BLaER1 treated with 17β-estradiol and CSF1 and Interleukin-3, amounts not matched to agents 10 nM and 100 nM (cell line): ENCODE data around the gene C22orf23.

Experiments
- H3K27ac ChIP-seq, 11 experiments: shearing (Covaris generic); formaldehyde crosslinking; 2 replicates each; pipeline ENCODE4 v1.8.1; 2022
- H3K27me3 ChIP-seq, 11 experiments: shearing (Covaris generic); formaldehyde crosslinking; 2 replicates each; pipeline ENCODE4 v1.8.1; 2022
- H3K36me3 ChIP-seq, 11 experiments: shearing (Covaris generic); formaldehyde crosslinking; 2 replicates each; pipeline ENCODE4 v1.8.1; 2022
- H3K4me1 ChIP-seq, 10 experiments: shearing (Covaris generic); formaldehyde crosslinking; 2 replicates each; pipeline ENCODE4 v1.8.1; 2022
- H3K4me2 ChIP-seq, 11 experiments: shearing (Covaris generic); formaldehyde crosslinking; 2 replicates each; pipeline ENCODE4 v1.8.1; 2022
- H3K4me3 ChIP-seq, 10 experiments: shearing (Covaris generic); formaldehyde crosslinking; 2 replicates each; pipeline ENCODE4 v1.8.1; 2022
- H3K9ac ChIP-seq, 11 experiments: shearing (Covaris generic); formaldehyde crosslinking; 2 replicates each; pipeline ENCODE4 v1.8.1; 2022
- H3K9me3 ChIP-seq, 11 experiments: shearing (Covaris generic); formaldehyde crosslinking; replicated peaks in 1 of 11; 2 replicates each; pipeline ENCODE4 v1.8.1; 2022
- H4K20me1 ChIP-seq, 11 experiments: shearing (Covaris generic); formaldehyde crosslinking; 2 replicates each; pipeline ENCODE4 v1.8.1; 2022
- Cebpa-rat ChIP-seq, 11 experiments: shearing (Covaris generic); IDR thresholded peaks; 2 replicates each; pipeline ENCODE4 v1.8.1; 2022

C22orf23 gene

DNA sequence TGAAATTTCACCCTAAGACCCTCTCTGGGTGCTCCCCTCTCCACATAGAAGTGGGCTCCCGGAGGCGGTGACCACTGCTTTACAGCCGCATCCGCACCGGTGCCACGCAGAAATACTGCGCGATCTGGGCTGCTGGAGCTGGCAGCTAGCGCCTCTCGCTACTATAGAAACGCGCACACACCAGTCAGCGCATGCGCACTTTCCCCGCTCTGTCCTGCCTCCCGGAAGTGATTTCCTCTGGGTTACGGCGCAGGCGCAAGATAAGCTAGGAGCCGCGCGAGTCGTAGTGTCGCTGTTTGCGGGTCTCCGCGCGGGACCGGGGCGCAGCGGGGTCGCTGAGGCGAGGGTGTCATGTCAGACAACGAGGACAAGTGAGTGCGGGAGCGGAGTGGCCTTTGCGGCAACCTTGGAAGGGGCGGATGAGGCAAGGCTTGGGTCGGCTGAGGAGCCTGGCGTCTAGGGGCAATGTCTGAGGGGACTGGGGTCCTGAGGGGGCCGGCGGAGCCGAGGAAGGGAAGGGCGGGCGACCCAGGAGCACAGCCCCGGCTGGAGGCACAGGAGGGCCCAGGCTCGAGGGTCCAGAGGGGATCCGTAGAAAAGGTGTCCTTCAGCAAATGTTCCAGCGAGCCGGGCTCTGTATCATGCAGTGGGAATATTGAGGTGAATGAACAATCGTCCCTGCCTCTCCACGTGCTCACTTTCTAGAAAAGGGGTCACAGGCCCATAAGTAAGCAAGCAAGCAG is at the start of gene C22orf23, which contains the start of gene POLR2F:
Gene C22orf23, minus strand, starts transcription at position 165 of the 743 bp plus-strand sequence. CDS start 452 bp downstream, outside the sequence.
Gene POLR2F, plus strand, starts transcription at position 263 of the 743 bp plus-strand sequence. Its CDS starts 89 bp downstream, at position 352.
- peaks cover 21 to 32% (median 28%) of the 10 kb centered on the region in 11 experiments for H3K36me3 ChIP-seq
- no peaks in the 10 kb centered on the region for H3K9me3 ChIP-seq
- TF ChIP-seq Cebpa-rat (IDR thresholded peaks at IDR 0.05): no peak
- peaks cover 18 to 33% (median 22%) of the 10 kb centered on the region in 10 experiments for H3K4me1 ChIP-seq
- H3K27ac ChIP-seq: peak within 1 kb of the TSS; percentile 69 to 84 (median 80)
- H3K4me3 ChIP-seq: peak within 1 kb of the TSS; percentile 82 to 99 (median 94)
- peak within 1 kb of the TSS; percentile 83 to 98 (median 92) for H3K4me2 ChIP-seq
- H3K9ac ChIP-seq: peak within 1 kb of the TSS; percentile 88 to 96 (median 90)
- H4K20me1 ChIP-seq: peaks cover 0 to 47% (median 17%) of the 10 kb centered on the region in 11 experiments; a peak in 12 of 22 replicates
- peaks cover 16 to 28% (median 23%) of the 10 kb centered on the region in 11 experiments for H3K27me3 ChIP-seq

DNA sequence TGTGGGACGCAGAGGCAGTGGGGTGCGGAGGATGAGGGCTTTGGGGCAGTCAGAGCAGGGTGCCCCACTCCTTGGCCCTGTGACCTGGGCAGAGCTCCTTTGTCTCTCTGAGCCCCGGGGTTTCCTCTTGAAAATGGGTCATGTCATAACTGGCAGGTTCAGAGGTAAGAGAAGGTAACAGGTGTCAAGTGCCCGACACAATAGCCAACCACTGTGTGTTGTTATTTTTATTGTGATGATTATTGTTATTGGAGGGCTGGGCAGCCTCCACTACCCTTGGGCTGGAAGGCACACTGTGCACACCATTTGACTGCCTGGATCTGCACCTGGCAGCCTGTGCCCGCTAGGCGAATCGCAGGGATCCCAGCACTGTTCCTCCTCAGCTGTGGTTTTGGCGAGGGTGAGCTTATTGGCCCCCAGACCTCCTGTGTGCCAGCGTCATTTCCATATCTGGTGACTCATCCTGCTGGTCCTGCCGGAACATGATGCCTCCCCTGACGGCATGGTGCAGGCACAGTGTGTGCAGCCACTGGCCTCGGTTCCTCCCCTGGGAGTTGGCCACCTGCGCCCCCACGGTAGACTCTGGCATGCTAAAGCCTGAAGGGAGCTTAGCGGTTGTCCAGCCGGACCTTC is 46.4 kb upstream of the C22orf23 start:
- peak overlapping the region; percentile 76 to 97 (median 93) for H3K4me2 ChIP-seq
- peak overlapping the region in 3 of 10 experiments; percentile 9 to 28 (median 19); a peak in 3 of 20 replicates for H3K4me3 ChIP-seq
- H4K20me1 ChIP-seq: no peaks in the 10 kb centered on the region
- no peaks in the 10 kb centered on the region for H3K9me3 ChIP-seq
- no peaks in the 10 kb centered on the region for H3K36me3 ChIP-seq
- no peak for TF ChIP-seq Cebpa-rat (IDR thresholded peaks at IDR 0.05)
- H3K27ac ChIP-seq: peak overlapping the region in 8 of 11 experiments; percentile 21 to 86 (median 71); a peak in 16 of 22 replicates
- peaks cover 58 to 68% (median 63%) of the 10 kb centered on the region in 10 experiments for H3K4me1 ChIP-seq
- peak overlapping the region in 7 of 11 experiments; percentile 22 to 71 (median 55); a peak in 12 of 22 replicates for H3K9ac ChIP-seq
- H3K27me3 ChIP-seq: no peaks in the 10 kb centered on the region

DNA sequence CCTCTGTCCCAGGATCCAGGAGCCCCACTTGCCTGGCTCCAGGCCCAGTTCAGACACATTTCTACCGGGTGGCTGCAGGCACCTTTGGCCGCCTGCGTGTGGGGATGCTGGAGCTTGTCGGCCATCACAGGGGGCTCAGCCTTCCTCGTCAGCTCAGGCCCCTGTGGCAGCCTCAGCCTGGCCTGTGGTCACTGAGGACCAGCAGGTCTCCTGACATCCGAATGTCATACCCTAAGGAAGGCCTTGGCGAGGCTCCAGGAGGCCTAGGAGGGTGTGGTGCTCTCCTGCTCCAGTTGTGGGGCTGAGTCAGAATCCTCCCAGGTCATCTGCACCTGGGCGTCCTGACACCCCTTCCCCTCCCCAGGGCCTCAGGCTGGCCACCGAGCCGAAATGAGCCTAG is 45.8 kb upstream of the C22orf23 start:
- H3K4me3 ChIP-seq: peak overlapping the region in 3 of 10 experiments; percentile 9 to 28 (median 19); a peak in 4 of 20 replicates
- peak overlapping the region in 7 of 11 experiments; percentile 22 to 71 (median 55); a peak in 12 of 22 replicates for H3K9ac ChIP-seq
- peak overlapping the region; percentile 76 to 97 (median 93) for H3K4me2 ChIP-seq
- no peaks in the 10 kb centered on the region for H3K27me3 ChIP-seq
- no peaks in the 10 kb centered on the region for H3K36me3 ChIP-seq
- no peaks in the 10 kb centered on the region for H4K20me1 ChIP-seq
- H3K4me1 ChIP-seq: peaks cover 60 to 73% (median 69%) of the 10 kb centered on the region in 10 experiments
- H3K27ac ChIP-seq: peak overlapping the region in 8 of 11 experiments; percentile 19 to 86 (median 71); a peak in 17 of 22 replicates
- no peaks in the 10 kb centered on the region for H3K9me3 ChIP-seq
- TF ChIP-seq Cebpa-rat (IDR thresholded peaks at IDR 0.05): no peak

DNA sequence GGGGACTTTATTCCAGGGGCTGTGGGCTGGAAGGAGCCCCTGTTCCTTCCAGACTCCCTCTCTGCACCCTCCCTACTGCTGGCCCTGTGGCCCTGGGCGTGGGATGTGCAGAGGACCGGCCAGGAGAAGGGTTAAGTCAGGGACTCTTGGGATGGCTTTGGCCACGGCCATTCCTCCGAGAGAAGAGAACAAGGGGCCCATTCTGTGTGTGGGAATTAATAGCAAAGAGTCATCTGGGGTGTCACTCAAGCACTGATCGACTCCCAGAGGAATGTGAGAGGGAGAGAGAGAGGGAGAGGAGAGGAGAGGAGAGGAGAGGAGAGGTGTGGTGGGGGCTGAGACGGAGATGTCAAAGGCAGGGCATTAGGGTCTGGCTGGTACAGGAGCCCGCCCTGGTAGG is 45.1 kb upstream of the C22orf23 start:
- no peak for TF ChIP-seq Cebpa-rat (IDR thresholded peaks at IDR 0.05)
- no peak overlapping the region; a peak in 2 of 20 replicates for H3K4me3 ChIP-seq
- H3K27ac ChIP-seq: peak overlapping the region in 8 of 11 experiments; percentile 19 to 86 (median 71); a peak in 14 of 22 replicates
- peak overlapping the region; percentile 76 to 97 (median 93) for H3K4me2 ChIP-seq
- no peaks in the 10 kb centered on the region for H3K27me3 ChIP-seq
- H4K20me1 ChIP-seq: no peaks in the 10 kb centered on the region
- H3K9me3 ChIP-seq: no peaks in the 10 kb centered on the region
- H3K36me3 ChIP-seq: no peaks in the 10 kb centered on the region
- peak overlapping the region in 9 of 11 experiments; percentile 23 to 71 (median 35); a peak in 12 of 22 replicates for H3K9ac ChIP-seq
- peaks cover 65 to 80% (median 74%) of the 10 kb centered on the region in 10 experiments for H3K4me1 ChIP-seq

DNA sequence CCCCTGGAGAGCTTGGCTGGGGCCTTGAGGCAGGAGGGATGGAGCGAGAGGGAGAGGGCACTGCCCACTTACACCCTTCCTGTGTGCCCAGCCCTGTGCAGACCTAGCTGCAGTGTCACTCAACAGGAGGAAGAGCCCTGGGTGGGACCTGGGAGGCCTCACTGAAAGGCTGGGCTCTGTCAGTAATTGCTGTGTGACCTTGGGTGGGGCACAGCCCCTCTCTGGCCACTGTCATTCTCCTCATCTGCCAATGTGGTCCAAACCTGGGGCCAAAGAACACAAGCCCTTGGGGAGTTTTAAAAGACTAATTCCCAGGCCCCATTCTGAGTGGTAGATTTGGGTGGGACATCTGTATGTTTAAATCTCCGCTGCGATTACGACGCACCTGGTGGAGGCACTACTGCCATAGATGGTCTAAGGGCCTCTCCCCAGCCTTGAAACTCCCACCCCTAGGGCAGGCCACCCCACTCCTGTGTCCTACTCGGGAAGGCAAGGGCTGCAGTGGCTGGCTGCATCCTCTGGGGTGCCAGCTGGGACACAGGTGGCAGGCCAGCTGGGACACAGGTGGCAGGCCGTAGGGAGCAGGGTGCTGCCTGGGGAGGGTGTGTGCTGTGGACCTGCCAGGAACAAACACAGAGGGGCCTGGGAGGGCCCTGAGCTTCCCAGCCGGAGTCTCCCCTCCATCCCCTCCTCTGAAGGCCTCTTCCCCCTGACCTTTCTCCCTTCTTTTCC is 43.3 kb upstream of the C22orf23 start:
- Histone ChIP-seq H3K9ac (peak overlapping the region in 9 of 11 experiments; percentile 41 to 71 (median 63); a peak in 17 of 22 replicates), H3K27me3 (no peaks in the 10 kb centered on the region)

DNA sequence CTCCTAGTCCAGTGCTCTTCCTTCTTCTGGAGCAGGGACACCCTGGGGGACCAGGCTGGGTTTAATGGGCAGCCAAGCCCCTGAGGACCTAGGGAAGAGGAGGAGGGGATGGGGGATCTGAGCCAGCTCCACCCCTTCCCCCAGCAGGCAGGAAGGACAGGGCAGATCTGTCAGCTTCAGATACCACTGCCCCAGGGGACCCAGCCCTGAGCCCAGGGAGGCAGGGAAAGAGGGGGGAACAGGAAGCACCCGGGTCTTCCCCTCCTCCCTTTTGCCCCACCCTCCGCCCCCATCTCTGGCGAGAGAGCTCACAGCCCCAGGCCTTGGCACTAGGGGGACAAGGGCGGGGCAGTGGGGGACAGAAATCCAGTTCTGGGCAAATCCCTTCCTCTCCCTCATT is 42.7 kb upstream of the C22orf23 start:
- Histone ChIP-seq H3K4me1 (peaks cover 73 to 89% (median 78%) of the 10 kb centered on the region in 10 experiments), H3K27ac (peak overlapping the region in 10 of 11 experiments; percentile 24 to 86 (median 76); a peak in 19 of 22 replicates), H3K36me3 (no peaks in the 10 kb centered on the region), H4K20me1 (no peaks in the 10 kb centered on the region), H3K4me2 (peak overlapping the region; percentile 76 to 97 (median 93)), H3K27me3 (no peaks in the 10 kb centered on the region), H3K4me3 (peak overlapping the region in 5 of 10 experiments; percentile 0 to 53 (median 22); a peak in 6 of 20 replicates), H3K9me3 (no peaks in the 10 kb centered on the region), H3K9ac (peak overlapping the region in 9 of 11 experiments; percentile 41 to 71 (median 63); a peak in 16 of 22 replicates)
- no peak for TF ChIP-seq Cebpa-rat (IDR thresholded peaks at IDR 0.05)

More for the DNA sequence above, 43.3 kb upstream of the C22orf23 start:
- peaks cover 73 to 89% (median 81%) of the 10 kb centered on the region in 10 experiments for H3K4me1 ChIP-seq
- no peak for TF ChIP-seq Cebpa-rat (IDR thresholded peaks at IDR 0.05)
- H4K20me1 ChIP-seq: no peaks in the 10 kb centered on the region
- H3K4me2 ChIP-seq: peak overlapping the region; percentile 76 to 97 (median 93)
- peak overlapping the region in 5 of 10 experiments; percentile 0 to 53 (median 22); a peak in 7 of 20 replicates for H3K4me3 ChIP-seq
- no peaks in the 10 kb centered on the region for H3K9me3 ChIP-seq
- H3K36me3 ChIP-seq: no peaks in the 10 kb centered on the region
- peak overlapping the region in 10 of 11 experiments; percentile 24 to 86 (median 76); a peak in 19 of 22 replicates for H3K27ac ChIP-seq

DNA sequence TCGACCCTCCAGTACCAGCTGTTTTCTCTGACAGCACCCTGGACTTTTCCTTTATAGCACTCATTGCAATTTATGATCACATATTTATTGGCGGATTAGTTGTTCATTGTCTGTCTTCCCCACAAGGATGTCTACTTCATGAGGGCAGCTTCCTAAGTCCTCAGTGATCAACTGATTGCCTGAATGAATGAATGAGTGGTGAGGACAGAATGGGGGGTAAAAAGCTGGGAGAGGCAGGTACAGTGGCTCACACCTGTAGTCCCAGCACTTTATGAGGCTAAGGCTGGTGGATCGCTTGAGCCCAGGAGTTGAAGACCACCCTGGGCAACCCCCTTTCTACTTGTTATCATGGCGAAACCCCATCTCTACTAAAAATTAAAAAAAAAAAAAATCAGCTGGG is 42.1 kb upstream of the C22orf23 start:
- Histone ChIP-seq H3K27ac (peak overlapping the region in 9 of 11 experiments; percentile 51 to 86 (median 77); a peak in 17 of 22 replicates), H3K4me2 (peak overlapping the region; percentile 76 to 97 (median 93); a peak in 21 of 22 replicates), H3K27me3 (no peaks in the 10 kb centered on the region), H4K20me1 (no peaks in the 10 kb centered on the region), H3K9ac (peak overlapping the region in 7 of 11 experiments; percentile 19 to 71 (median 54); a peak in 13 of 22 replicates), H3K4me1 (peaks cover 67 to 83% (median 71%) of the 10 kb centered on the region in 10 experiments), H3K36me3 (no peaks in the 10 kb centered on the region), H3K9me3 (no peaks in the 10 kb centered on the region), H3K4me3 (no peak overlapping the region)
- no peak for TF ChIP-seq Cebpa-rat (IDR thresholded peaks at IDR 0.05)

DNA sequence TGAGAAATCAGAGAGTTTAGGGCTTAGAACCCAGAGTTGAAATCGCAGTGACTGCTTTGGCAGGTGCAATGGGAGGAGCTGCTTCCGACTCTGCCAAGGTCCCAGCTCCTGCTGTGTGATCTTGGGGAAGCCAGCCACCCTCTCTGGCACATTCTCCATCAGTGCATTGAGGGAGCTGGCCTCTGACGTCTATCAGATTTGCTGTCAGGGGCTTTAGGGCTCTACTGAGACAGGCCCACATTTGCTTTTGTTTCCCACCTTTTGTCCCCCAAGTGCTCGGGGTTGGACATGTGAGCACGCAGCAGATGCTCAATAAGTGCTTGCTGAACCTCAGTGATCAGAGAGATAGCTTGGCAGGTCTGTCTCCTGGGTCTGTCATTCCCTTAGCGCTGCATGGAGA is 41.6 kb upstream of the C22orf23 start:
- no peak overlapping the region for H3K4me3 ChIP-seq
- no peak for TF ChIP-seq Cebpa-rat (IDR thresholded peaks at IDR 0.05)
- H3K27ac ChIP-seq: peak overlapping the region in 6 of 11 experiments; percentile 68 to 86 (median 78); a peak in 9 of 22 replicates
- peak overlapping the region in 5 of 11 experiments; percentile 19 to 71 (median 50); a peak in 3 of 22 replicates for H3K9ac ChIP-seq
- H3K9me3 ChIP-seq: no peaks in the 10 kb centered on the region
- H3K27me3 ChIP-seq: no peaks in the 10 kb centered on the region
- H3K4me1 ChIP-seq: peaks cover 62 to 79% (median 67%) of the 10 kb centered on the region in 10 experiments
- peak overlapping the region in 10 of 11 experiments; percentile 15 to 97 (median 94); a peak in 16 of 22 replicates for H3K4me2 ChIP-seq
- no peaks in the 10 kb centered on the region for H3K36me3 ChIP-seq
- H4K20me1 ChIP-seq: no peaks in the 10 kb centered on the region
